GM12891 (cell line): ENCODE measurements around the gene CAMTA1.

Source experiments
- POLR2A ChIP-seq: IDR thresholded peaks from 2 replicates; pipeline ENCODE4 v1.6.1; 2011; ENCODE audit warnings: low read depth, low read length, control low read depth
- POLR2AphosphoS5 ChIP-seq: IDR thresholded peaks from 2 replicates; pipeline ENCODE4 v1.6.1; 2011; ENCODE audit warnings: low read depth, low read length, control low read depth
- POU2F2 ChIP-seq: IDR thresholded peaks from 2 replicates; pipeline ENCODE4 v1.6.1; 2011; ENCODE audit warnings: low read depth, mild to moderate bottlenecking, control low read depth, low read length, moderate library complexity
- TAF1 ChIP-seq: IDR thresholded peaks from 2 replicates; pipeline ENCODE4 v1.6.1; 2011; ENCODE audit warnings: low read depth, low read length, control low read depth

DNA sequence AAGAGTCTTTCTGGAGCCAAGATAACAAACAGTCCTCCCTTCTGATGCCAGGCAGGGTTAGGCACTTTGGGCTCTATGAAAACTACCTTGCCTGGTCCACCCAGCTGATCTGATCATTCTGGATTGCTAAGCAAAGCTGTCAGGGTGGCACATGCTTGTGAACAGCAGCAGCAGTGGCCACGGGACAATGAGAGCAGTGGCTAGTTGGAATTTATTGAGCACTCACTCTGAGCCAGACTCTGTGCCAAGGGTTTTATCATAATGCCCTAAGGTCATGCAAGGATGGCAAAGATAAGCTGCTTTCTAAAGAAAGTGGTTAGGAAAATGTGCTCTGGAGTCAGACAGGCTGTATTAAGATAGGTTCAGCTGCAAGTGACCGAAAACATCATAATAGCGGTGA lies 595.5 kb downstream of the CAMTA1 start:
- TF ChIP-seq POLR2A (no peak), TAF1 (no peak), POLR2AphosphoS5 (no peak), POU2F2 (no peak)
